Esophagus (tissue), 2 donors: ENCODE data around the gene CEP72. TPM values are rescaled to one million over a fixed set of nuclear protein-coding genes. Genes with fewer than 3 reads are reported as not detected.
A peak's percentile ranks its signal among the peaks of the same experiment; 100 is the strongest.

Experiments
- H3K27ac ChIP-seq, 2 donors: one replicate each; pipeline ENCODE4 v1.5.1; 2013; ENCODE audit warnings: low read depth in 2 of 2, mild to moderate bottlenecking in 2 of 2, inconsistent platforms in 1 of 2, low read length in 1 of 2, moderate library complexity in 1 of 2
- H3K27me3 ChIP-seq, 2 donors: one replicate each; pipeline ENCODE4 v1.6.1; 2013; ENCODE audit warnings: low read length in 2 of 2, control low read depth in 1 of 2, mild to moderate bottlenecking in 1 of 2; ENCODE audit not compliant: insufficient read depth in 2 of 2, control insufficient read depth in 1 of 2
- H3K36me3 ChIP-seq, 2 donors: one replicate each; pipeline ENCODE4 v1.6.1; 2013; ENCODE audit warnings: low read length in 1 of 2; ENCODE audit not compliant: control insufficient read depth in 2 of 2, insufficient read depth in 2 of 2
- H3K4me1 ChIP-seq, 2 donors: one replicate each; pipeline ENCODE4 v1.6.1; 2013; ENCODE audit warnings: low read length in 1 of 2; ENCODE audit not compliant: control insufficient read depth in 2 of 2, insufficient read depth in 2 of 2
- H3K4me3 ChIP-seq, 2 donors: one replicate each; pipeline ENCODE4 v1.5.1; 2013; ENCODE audit warnings: low read length in 2 of 2, mild to moderate bottlenecking in 2 of 2, low read depth in 1 of 2, moderate library complexity in 1 of 2
- H3K9me3 ChIP-seq, 2 donors: one replicate each; pipeline ENCODE4 v1.6.1; 2013; ENCODE audit warnings: mild to moderate bottlenecking in 2 of 2, low read depth in 1 of 2, low read length in 1 of 2, moderate library complexity in 1 of 2; ENCODE audit not compliant: control insufficient read depth in 2 of 2, insufficient read depth in 1 of 2
- WGBS, 2 donors: extraction: QIAGEN DNeasy Blood & Tissue Kit; methylation state at CpG; one replicate each; pipeline ENCODE4 v1.1.7; 2013; 5-methylcytosine and 5-hydroxymethylcytosine counted together
- polyA plus RNA-seq, 2 donors: library from polyadenylated mRNA; stranded (reverse); fragments of 200-250 nt; gene quantifications; one replicate each; pipeline ENCODE4 v1.2.3, GENCODE V29; 2013
- donor health status: healthy with polysubstance abuse.
- donor health status: Bipolar disorder and iron deficiency.

The CEP72 gene
- polyA plus RNA-seq, 2 donors, result 3.1 to 7.0 TPM

DNA sequence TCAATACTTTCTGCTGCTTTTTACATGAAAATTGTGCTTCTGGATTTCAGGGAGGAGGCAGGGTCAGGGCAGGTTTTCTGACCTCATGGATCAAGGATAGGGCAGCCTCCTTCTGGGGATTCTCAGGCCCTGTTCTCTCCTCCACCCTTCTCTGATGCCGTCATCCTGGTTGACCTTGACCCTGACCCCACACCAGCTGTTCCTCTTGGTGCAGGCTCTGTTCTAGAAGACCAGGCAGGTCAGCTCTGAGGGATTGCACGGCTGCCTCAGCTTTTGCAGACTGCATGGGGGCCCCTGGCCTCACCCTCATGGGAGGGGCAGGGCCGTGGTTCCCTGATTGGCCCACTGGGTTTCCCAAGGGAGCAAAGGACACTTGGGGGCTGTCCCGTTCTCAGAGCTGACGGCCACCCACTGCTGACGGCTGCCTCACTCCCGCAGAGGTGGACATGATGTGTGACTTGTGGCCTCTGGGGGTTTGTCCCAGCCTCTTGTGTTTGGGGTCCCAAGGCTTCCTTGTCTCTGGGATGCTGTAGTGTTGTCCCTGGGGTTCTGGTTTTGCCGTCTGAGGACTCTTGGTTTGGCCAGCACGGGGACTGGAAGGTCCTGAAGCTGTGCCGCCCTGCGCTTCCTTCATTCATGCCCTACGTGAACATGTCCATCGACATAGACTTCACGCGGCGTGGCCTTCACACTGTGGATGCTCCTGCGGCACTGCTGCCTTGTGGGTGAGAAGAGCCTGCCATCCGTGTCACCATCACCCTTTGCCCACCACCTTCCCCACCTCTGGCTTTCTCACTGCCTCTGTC is 34.5 kb downstream of the CEP72 start:
- H3K4me3 ChIP-seq, result no peak overlapping the region
- H3K27me3 ChIP-seq, result no peaks in the 10 kb centered on the region
- peaks cover 2 to 17% of the 10 kb centered on the region in 2 donors for H3K9me3 ChIP-seq
- 95 to 96% methylated on average over 18 of the region's 18 CpGs for WGBS, 2 donors
- peaks cover 0 to 41% of the 10 kb centered on the region in 2 donors for H3K36me3 ChIP-seq
- H3K4me1 ChIP-seq, result peaks cover 0 to 2% of the 10 kb centered on the region in 2 donors
- H3K27ac ChIP-seq, result no peak overlapping the region

DNA sequence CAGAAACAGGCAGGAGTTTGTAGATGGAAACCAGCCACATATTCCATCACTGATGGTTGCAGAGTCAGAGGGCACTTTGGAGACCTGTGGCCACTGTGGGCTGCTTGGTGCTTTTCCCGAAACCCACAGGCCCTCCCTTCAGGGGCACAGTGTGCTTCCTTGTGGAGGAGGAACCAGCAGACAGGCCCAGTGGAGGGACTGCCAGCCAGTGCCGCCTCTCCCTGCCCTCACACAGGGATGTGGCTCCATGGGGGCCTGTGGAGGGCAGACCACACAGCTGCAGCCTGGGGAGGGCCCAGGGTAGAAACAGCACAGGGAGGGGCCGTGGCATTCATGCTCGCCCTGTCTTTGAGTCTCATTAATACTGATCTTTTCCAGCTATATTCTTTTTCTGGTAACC is 35.2 kb downstream of the CEP72 start:
- Histone ChIP-seq H3K4me3 (no peak overlapping the region), H3K4me1 (peaks cover 2% of the 10 kb centered on the region in 2 donors), H3K27ac (no peak overlapping the region), H3K27me3 (no peaks in the 10 kb centered on the region), H3K36me3 (peaks cover 0 to 47% of the 10 kb centered on the region in 2 donors), H3K9me3 (peaks cover 2 to 17% of the 10 kb centered on the region in 2 donors)
- 97 to 98% methylated on average over 4 of the region's 4 CpGs for WGBS, 2 donors

DNA sequence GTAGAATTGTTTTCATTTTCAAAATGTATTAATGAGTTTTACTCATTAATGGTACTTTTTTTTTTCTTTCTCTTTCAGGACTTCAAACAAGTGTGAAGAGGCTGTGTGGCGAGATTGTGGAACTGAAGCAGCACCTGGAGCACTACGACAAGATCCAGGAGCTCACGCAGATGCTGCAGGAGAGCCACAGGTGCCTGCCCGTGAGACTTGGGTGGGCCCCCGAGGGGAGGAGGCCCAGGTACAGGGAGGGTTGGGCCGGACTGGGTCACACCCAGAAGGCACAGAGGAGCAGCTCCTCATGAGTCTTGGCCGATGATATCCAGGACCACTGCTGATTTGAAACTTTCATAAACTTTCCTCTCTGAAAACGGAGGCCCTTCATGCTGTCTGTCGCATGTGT is 35.6 kb downstream of the CEP72 start:
- H3K27me3 ChIP-seq, result no peaks in the 10 kb centered on the region
- peaks cover 2 to 17% of the 10 kb centered on the region in 2 donors for H3K9me3 ChIP-seq
- no peak overlapping the region for H3K27ac ChIP-seq
- no peak overlapping the region for H3K4me3 ChIP-seq
- peaks cover 2% of the 10 kb centered on the region in 2 donors for H3K4me1 ChIP-seq
- WGBS, 2 donors, result 96 to 98% methylated on average over 9 of the region's 9 CpGs
- peaks cover 0 to 44% of the 10 kb centered on the region in 2 donors for H3K36me3 ChIP-seq

DNA sequence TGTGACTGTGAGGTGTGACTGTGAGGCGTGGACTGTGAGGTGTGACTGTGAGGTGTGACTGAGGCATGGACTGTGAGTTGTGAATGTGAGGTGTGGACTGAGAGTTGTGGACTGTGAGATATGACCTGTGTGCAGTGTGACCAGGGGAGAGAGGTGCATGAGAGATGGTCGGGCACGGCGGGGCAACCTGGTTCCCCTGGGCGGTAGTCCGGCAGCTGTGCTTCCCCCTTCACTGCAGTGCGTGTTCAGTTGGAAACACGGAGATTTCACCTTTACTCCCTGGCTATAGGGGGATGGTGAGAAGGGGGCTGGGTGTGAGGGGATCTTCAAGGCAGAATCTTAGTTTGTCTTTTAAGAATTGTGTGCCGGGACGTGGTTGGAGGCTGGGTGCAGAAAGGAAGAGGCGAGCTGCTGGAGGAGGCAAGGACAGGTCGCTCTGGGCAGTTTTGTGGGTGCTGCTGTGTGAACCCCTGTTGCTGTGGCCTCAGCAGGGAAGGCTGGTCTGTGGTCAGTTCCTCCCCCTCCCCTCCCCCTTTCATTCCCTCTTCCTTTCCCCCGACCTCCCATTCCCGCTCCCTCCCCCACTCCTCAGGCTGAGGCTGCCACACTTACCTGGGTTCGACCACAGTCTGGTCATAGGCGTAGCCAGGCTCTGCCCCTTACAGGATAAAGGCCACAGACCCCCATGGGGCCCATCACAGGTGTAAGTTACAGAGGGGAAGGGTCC is 39.3 kb downstream of the CEP72 start:
- Histone ChIP-seq H3K9me3 (peaks cover 2 to 21% of the 10 kb centered on the region in 2 donors), H3K36me3 (peaks cover 0 to 39% of the 10 kb centered on the region in 2 donors), H3K4me1 (peaks cover 2 to 6% of the 10 kb centered on the region in 2 donors), H3K4me3 (no peak overlapping the region), H3K27ac (peak overlapping the region in 1 of 2 donors; percentile 6), H3K27me3 (no peaks in the 10 kb centered on the region)
- WGBS, 2 donors, result 90 to 93% methylated on average over 16 of the region's 16 CpGs

DNA sequence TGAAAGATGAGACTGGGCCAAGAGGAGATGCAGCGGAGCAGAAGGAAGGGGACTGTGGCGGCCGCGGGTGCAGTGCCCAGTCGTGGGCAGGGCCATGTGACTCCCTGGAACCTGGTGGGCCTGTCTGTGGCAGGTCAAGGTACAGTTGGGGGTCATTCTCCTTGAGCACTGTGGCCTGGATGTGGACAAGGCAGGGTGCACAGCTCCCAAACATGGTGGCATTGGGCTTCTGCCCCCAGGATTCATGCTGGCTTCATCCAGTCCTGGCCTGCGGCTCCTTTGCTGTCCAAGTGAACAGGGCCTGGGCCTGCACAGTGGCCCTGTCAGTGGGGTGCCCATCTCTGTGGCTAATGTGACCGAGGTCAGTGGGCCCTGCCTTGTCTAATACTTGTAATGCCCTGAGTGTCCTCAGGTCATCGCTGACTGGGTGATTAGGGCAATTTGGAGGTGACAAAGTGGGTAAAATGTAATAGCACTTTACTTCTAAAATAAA is 39.9 kb downstream of the CEP72 start:
- Histone ChIP-seq H3K4me1 (peaks cover 2 to 6% of the 10 kb centered on the region in 2 donors), H3K4me3 (no peak overlapping the region), H3K27me3 (no peaks in the 10 kb centered on the region), H3K27ac (no peak overlapping the region), H3K36me3 (peaks cover 0 to 33% of the 10 kb centered on the region in 2 donors), H3K9me3 (peaks cover 2 to 21% of the 10 kb centered on the region in 2 donors)
- 93 to 96% methylated on average over 8 of the region's 8 CpGs for WGBS, 2 donors

DNA sequence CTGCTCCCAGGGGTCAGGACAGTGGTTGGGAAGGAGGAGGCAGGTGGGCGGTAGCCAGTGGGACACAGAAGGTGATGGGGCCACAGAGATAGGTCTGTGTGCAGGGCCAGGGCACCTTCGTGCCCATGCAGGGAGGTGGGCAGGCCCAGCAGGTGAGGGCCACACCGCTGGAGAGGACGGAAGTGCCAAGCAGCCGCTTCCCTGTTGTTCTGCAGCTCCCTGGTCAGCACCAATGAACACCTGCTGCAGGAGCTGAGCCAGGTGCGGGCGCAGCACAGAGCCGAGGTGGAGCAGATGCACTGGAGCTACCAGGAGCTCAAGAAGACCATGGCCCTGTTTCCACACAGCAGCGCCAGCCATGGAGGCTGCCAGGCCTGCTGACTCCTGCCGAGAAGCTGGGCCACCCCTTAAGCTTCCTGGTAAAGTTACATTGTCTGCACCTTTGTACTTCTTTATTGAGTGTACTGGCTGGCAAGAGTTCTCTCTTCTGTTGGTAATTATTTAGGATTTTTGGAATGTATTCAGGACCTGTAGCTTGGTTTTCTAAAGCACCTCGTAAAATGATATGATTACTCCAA is 40.7 kb downstream of the CEP72 start:
- Histone ChIP-seq H3K27me3 (no peaks in the 10 kb centered on the region), H3K4me1 (peaks cover 0 to 6% of the 10 kb centered on the region in 2 donors), H3K9me3 (peaks cover under 1 to 18% of the 10 kb centered on the region in 2 donors), H3K27ac (no peak overlapping the region), H3K36me3 (peaks cover 0 to 25% of the 10 kb centered on the region in 2 donors), H3K4me3 (no peak overlapping the region)
- WGBS, 2 donors, result 77 to 83% methylated on average over 11 of the region's 11 CpGs

DNA sequence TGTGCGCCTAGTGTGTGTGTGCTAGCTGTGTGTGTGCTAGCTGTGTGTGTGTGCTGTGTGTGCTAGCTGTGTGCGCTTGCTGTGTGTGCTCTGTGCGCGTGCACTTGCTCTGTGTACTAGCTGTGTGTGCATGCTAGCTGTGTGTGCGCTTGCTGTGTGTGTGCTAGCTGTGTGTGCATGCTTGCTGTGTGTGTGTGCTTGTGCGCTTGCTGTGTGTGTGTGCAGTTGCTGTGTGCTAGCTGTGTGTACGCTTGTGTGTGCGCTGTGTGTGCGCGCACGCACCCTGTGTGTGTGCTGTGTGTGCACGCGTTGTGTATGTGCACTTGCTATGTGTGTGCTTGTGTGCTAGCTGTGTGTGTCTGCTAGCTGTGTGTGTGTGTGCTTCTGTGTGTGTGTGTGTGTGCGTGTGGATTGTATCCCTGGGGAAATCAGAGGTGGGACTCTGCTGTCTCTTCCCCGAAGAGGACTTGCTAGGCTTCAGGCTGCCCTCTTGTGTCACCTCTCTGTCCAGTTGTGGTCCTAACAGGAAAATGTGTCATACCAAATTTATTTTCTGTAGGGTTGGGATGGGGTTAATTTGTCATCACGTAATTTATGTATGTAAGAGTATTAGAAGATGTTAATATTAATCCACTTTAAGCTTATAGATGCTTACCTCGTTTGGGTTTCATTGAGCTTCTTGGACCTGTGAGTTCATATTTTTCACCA is 42.1 kb downstream of the CEP72 start:
- Histone ChIP-seq H3K4me3 (no peak overlapping the region), H3K27me3 (no peaks in the 10 kb centered on the region), H3K9me3 (peaks cover 0 to 9% of the 10 kb centered on the region in 2 donors), H3K36me3 (peaks cover 0 to 21% of the 10 kb centered on the region in 2 donors), H3K4me1 (peaks cover 0 to 6% of the 10 kb centered on the region in 2 donors), H3K27ac (no peak overlapping the region)
- 86 to 90% methylated on average over 17 of the region's 17 CpGs for WGBS, 2 donors

DNA sequence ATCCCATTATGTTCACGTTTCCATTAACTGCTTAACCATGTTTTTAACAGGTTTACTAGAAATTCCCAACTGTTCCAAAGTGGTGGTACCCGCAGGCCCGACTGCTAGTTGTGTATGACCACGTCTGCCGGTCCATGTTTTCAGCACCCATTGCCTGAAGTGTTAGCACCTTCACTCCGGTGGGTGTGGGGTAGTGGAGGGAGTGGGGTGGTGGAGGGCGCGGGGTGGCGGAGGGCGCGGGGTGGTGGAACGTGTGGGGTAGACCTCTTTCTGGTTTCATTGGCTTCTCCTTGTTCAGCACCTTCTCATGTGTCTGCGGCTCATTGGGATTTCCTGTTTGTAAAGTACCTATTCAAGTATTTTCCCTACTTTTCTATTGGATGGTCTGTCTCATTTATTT is 43.3 kb downstream of the CEP72 start:
- Histone ChIP-seq H3K27me3 (no peaks in the 10 kb centered on the region), H3K9me3 (peaks cover 0 to 4% of the 10 kb centered on the region in 2 donors), H3K36me3 (peaks cover 0 to 24% of the 10 kb centered on the region in 2 donors), H3K4me3 (no peak overlapping the region), H3K4me1 (peaks cover 0 to 6% of the 10 kb centered on the region in 2 donors), H3K27ac (no peak overlapping the region)
- WGBS, 2 donors, result 93 to 96% methylated on average over 13 of the region's 13 CpGs

DNA sequence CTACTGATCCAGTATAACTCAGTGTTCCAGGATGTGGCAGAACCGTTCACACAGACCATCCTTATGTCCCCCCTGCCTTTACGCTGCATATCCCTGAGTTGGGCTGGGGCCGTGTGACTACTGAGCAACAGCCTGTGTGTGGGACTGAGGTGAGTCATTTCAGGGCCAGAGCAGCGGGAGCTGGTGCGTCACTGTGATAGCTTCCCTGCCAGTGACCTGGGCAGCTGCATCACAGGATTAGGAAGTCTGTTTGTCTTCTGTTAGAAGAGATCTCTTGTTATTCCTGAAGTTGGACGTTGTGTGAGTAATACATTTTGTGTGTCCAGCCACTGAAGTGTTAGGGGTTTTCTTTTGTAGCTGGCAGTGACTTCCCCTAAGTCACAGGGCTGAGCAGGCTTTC is 45.4 kb downstream of the CEP72 start:
- no peaks in the 10 kb centered on the region for H3K27me3 ChIP-seq
- H3K36me3 ChIP-seq, result peaks cover 0 to 18% of the 10 kb centered on the region in 2 donors
- H3K9me3 ChIP-seq, result peaks cover 0 to 6% of the 10 kb centered on the region in 2 donors
- WGBS, 2 donors, result 88% methylated on average over 6 of the region's 6 CpGs
- H3K4me3 ChIP-seq, result no peak overlapping the region
- no peak overlapping the region for H3K27ac ChIP-seq
- H3K4me1 ChIP-seq, result peaks cover 0 to 3% of the 10 kb centered on the region in 2 donors
